HEK293 (cell line): ENCODE results near the gene CHST7.

Experiments
- CTCF ChIP-seq: fragments of 450-650 bp; formaldehyde crosslinking; IDR thresholded peaks from 2 replicates; pipeline ENCODE4 v1.5.1; 2016; ENCODE audit warnings: missing biosample characterization, missing genetic modification characterization
- PRDM1 ChIP-seq: fragments of 450-650 bp; formaldehyde crosslinking; IDR thresholded peaks from 2 replicates; pipeline ENCODE4; 2016; ENCODE audit warnings: missing biosample characterization, missing genetic modification characterization
- ZBTB1 ChIP-seq: fragments of 450-650 bp; formaldehyde crosslinking; IDR thresholded peaks from 2 replicates; pipeline ENCODE4 v1.5.1; 2016; ENCODE audit warnings: missing biosample characterization, missing genetic modification characterization
- ZBTB21 ChIP-seq: fragments of 450-650 bp; formaldehyde crosslinking; IDR thresholded peaks from 2 replicates; pipeline ENCODE4 v1.5.1; 2017; ENCODE audit warnings: missing biosample characterization, missing genetic modification characterization
- ZNF623 ChIP-seq: fragments of 450-650 bp; formaldehyde crosslinking; IDR thresholded peaks from 2 replicates; pipeline ENCODE4 v1.5.1; 2016; ENCODE audit warnings: missing biosample characterization, missing genetic modification characterization

GRCh38 chrX:46607916-46608315, 34.4 kb downstream of the CHST7 start:
- no peak for TF ChIP-seq PRDM1 (tag by site-specific recombination)
- no peak for TF ChIP-seq ZBTB1 (tag by site-specific recombination)
- no peak for TF ChIP-seq ZNF623 (tag by site-specific recombination)
- TF ChIP-seq CTCF (tag by site-specific recombination): no peak
- TF ChIP-seq ZBTB21 (tag by site-specific recombination): no peak
